Nephron progenitor cell (in vitro differentiated cells): ENCODE measurements around the gene KIF26B.

Source experiments
- DNase-seq: peaks from one replicate; pipeline ENCODE4 v3.0.0; 2021
- H3K27ac Mint-ChIP-seq: 2 replicates; pipeline ENCODE4 v1.8.0; 2021; ENCODE audit warnings: mild to moderate bottlenecking, moderate library complexity, mixed read lengths
- H3K27me3 Mint-ChIP-seq: 2 replicates; pipeline ENCODE4 v1.8.0; 2021; ENCODE audit warnings: mild to moderate bottlenecking, low read depth, mixed read lengths; ENCODE audit not compliant: poor library complexity
- H3K36me3 Mint-ChIP-seq: 2 replicates; pipeline ENCODE4 v1.8.0; 2021; ENCODE audit warnings: low read depth, mixed read lengths
- H3K4me1 Mint-ChIP-seq: 2 replicates; pipeline ENCODE4 v1.8.0; 2021; ENCODE audit warnings: mixed read lengths
- H3K4me3 Mint-ChIP-seq: 2 replicates; pipeline ENCODE4 v1.8.0; 2021; ENCODE audit warnings: mild to moderate bottlenecking, moderate library complexity, mixed read lengths
- H3K9me3 Mint-ChIP-seq: 2 replicates; pipeline ENCODE4 v1.8.0; 2021; ENCODE audit warnings: mild to moderate bottlenecking, moderate library complexity, mixed read lengths
- TF ChIP-seq, protein P1 (sequence below): fragments of 200-600 bp; sonication (generic); IDR thresholded peaks from 2 replicates; pipeline ENCODE4 v1.5.0; 2021; ENCODE audit warnings: antibody characterized with exemption

KIF26B gene

DNA sequence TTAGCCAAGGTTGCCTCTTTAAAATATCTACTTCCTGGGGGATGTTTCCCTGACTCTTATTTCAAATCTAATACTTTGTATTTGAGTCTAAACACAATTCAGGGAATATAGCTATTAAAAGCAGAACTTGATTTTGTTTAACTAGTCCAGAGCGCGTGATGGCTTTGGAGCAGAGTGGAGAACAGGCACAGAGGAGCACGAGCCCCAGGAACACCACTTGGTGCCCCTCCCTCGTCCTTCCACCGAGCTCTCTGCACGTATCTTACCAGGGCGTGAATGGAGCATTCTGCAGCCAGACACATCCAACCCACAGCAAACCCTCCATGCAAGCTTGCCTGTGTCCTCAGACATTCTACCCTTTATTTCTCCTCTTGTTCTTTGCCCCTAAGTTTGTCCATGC is 14.1 kb downstream of the KIF26B start:
- TF ChIP-seq, protein P1, sequence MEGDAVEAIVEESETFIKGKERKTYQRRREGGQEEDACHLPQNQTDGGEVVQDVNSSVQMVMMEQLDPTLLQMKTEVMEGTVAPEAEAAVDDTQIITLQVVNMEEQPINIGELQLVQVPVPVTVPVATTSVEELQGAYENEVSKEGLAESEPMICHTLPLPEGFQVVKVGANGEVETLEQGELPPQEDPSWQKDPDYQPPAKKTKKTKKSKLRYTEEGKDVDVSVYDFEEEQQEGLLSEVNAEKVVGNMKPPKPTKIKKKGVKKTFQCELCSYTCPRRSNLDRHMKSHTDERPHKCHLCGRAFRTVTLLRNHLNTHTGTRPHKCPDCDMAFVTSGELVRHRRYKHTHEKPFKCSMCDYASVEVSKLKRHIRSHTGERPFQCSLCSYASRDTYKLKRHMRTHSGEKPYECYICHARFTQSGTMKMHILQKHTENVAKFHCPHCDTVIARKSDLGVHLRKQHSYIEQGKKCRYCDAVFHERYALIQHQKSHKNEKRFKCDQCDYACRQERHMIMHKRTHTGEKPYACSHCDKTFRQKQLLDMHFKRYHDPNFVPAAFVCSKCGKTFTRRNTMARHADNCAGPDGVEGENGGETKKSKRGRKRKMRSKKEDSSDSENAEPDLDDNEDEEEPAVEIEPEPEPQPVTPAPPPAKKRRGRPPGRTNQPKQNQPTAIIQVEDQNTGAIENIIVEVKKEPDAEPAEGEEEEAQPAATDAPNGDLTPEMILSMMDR, result no peak
- Mint-ChIP-seq H3K27ac (peak overlapping the region; percentile 85), H3K4me3 (peak overlapping the region; percentile 44), H3K36me3 (peaks cover 61% of the 10 kb centered on the region), H3K27me3 (peaks cover 3% of the 10 kb centered on the region), H3K4me1 (peaks cover 70% of the 10 kb centered on the region), H3K9me3 (peaks cover 22% of the 10 kb centered on the region)
- DNase-seq, result no peak

DNA sequence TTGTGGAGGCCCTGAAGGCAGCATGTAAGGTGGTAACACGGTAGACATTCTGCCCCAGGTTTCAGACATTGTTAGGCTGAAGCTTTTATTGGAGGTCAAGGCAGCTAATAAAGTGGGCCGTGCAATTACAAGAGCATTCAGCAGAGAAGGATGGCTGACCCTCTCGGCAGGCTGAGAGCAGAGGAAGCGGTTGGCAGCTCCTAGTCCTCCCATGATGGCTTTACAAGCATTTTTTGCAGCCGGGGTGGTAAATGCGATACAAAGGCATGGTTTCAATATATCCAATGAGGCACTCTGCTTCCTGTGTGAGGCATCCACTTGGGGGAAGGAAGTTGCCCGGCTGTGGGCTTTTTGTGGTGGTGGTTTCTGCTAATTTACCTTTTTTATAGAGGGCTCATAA is 14.6 kb downstream of the KIF26B start:
- Mint-ChIP-seq H3K27ac (peak overlapping the region; percentile 85), H3K27me3 (peaks cover 3% of the 10 kb centered on the region), H3K9me3 (peaks cover 21% of the 10 kb centered on the region), H3K4me3 (peak overlapping the region; percentile 44), H3K36me3 (peaks cover 57% of the 10 kb centered on the region), H3K4me1 (peaks cover 72% of the 10 kb centered on the region)
- peak; percentile 24 for DNase-seq
- TF ChIP-seq, protein P1, result no peak

DNA sequence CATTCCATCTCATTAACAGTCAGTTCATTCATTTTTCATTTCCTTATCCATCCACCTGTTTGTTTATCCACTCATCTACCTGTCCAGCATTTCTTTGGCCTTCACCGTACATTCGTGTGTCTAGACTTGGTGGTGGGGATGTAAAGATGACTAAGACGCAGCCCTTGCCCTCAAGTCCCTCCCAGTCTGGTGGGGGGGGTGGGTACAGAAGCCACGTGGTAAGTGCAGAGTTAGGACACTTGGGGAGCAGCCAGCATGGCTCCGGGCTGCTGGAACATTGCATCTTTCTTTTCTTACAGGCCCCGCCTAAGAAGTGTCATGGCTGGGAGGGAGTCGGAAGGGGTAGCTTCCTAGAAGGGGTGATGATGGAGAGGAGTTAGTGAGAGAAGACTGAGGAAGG is 17.2 kb downstream of the KIF26B start:
- peak overlapping the region; percentile 65 for H3K27ac Mint-ChIP-seq

DNA sequence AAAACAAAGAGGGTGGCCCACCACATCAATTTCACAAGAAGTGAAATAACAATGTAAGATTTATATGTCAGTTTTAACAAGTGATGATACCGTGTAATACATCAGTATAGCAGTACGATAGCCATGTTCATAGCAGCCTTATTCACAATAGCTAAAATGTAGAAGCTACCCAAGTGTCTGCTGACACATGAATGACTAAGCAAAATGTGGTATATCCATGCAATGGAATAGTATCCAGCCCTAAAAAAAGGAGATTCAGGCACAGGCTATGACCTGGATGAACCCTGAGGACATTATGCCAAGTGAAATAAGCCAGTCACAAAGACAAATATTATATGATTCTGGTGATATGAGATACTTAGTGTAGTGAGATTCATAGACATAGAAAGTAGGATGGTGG is 18.0 kb downstream of the KIF26B start:
- H3K36me3 Mint-ChIP-seq, result peaks cover 43% of the 10 kb centered on the region

More for the DNA sequence above, 17.2 kb downstream of the KIF26B start:
- no peak for DNase-seq
- Mint-ChIP-seq H3K36me3 (peaks cover 43% of the 10 kb centered on the region), H3K9me3 (peaks cover 13% of the 10 kb centered on the region), H3K27me3 (peaks cover 3% of the 10 kb centered on the region), H3K4me1 (peaks cover 61% of the 10 kb centered on the region), H3K4me3 (no peak overlapping the region)
- TF ChIP-seq, protein P1, result no peak

DNA sequence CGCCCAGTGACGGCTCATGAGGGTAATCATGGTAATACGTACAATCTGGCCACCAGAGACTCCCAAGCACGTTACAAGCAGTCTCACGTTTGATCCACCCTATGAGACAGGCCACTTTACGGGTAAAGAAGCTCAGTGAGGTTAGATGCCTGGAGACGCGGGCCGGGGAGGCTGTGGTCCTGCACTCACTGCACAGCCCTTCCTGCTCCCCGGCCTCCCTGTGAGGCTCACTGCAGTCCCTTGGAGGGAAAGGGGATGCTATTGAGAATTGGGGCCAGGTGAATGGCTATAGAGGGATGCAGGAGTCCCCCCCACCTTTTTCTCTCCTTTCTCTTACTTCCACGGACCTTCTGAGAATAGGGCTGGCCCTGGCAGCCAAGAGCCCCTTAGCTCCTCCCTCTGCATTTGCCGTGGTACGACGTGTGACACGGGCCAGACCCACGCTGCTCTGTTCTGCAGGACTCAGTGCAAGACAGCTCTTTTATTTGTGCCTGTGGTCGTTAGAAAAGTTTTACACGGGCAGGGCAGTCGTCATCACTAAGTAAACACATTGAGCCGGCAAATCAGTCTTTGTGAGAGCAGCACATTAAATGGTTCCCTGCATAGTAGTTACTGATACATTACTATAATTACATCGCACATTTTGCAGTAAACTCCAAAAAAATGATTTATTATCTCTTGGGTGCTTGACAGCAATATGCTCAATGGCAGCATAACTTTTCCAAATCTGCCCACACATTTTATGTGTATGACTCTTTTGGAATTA is 18.8 kb downstream of the KIF26B start:
- H3K4me1 Mint-ChIP-seq, result peaks cover 61% of the 10 kb centered on the region
- H3K9me3 Mint-ChIP-seq, result peaks cover 13% of the 10 kb centered on the region
- no peak for DNase-seq
- H3K27me3 Mint-ChIP-seq, result peaks cover 3% of the 10 kb centered on the region
- H3K27ac Mint-ChIP-seq, result no peak overlapping the region
- peaks cover 43% of the 10 kb centered on the region for H3K36me3 Mint-ChIP-seq
- H3K4me3 Mint-ChIP-seq, result no peak overlapping the region
- TF ChIP-seq, protein P1, result no peak

More for the DNA sequence above, 18.0 kb downstream of the KIF26B start:
- Mint-ChIP-seq H3K9me3 (peaks cover 13% of the 10 kb centered on the region), H3K27ac (no peak overlapping the region), H3K4me1 (peaks cover 61% of the 10 kb centered on the region), H3K27me3 (peaks cover 3% of the 10 kb centered on the region), H3K4me3 (no peak overlapping the region)
- TF ChIP-seq, protein P1, result no peak
- no peak for DNase-seq
